HG02943 (cell line): Measurements from ENCODE around the gene CD7.
"Not testable (repeated sequence)": the region's sequence is repeated elsewhere in the genome, so short reads cannot be mapped to it uniquely, and the experiment has no call there.

Source experiments
- ATAC-seq: cut with Tn5 transposase; IDR thresholded peaks from one replicate; pipeline ENCODE4 v1.9.1; 2021; ENCODE audit warnings: mild to moderate bottlenecking, low read depth, moderate library complexity; ENCODE audit not compliant: unreplicated experiment

The CD7 gene

GRCh38 chr17:82347994-82348393 lies 30.6 kb upstream of the CD7 start:
- ATAC-seq, result not testable (repeated sequence)

GRCh38 chr17:82346342-82347300 lies 29.2 kb upstream of the CD7 start:
- no peak for ATAC-seq

GRCh38 chr17:82345151-82345976 lies 28.0 kb upstream of the CD7 start:
- no peak for ATAC-seq

GRCh38 chr17:82344175-82344907 lies 26.9 kb upstream of the CD7 start:
- ATAC-seq, result no peak

GRCh38 chr17:82343560-82343959 lies 26.2 kb upstream of the CD7 start:
- no peak for ATAC-seq

- ATAC-seq, result no peak
Measured at GRCh38 chr17:82342361-82343079, 25.1 kb upstream of the CD7 start.

- ATAC-seq, result no peak
Measured at GRCh38 chr17:82339634-82340580, 22.5 kb upstream of the CD7 start.

- ATAC-seq, result no peak
Measured at GRCh38 chr17:82338858-82339633, 21.6 kb upstream of the CD7 start.

- no peak for ATAC-seq
Measured at GRCh38 chr17:82334622-82335394, 17.4 kb upstream of the CD7 start.

- ATAC-seq, result no peak
Measured at GRCh38 chr17:82334204-82334621, 16.8 kb upstream of the CD7 start.

- ATAC-seq, result no peak
Measured at GRCh38 chr17:82333279-82334171, 16.1 kb upstream of the CD7 start, which contains the start of gene SECTM1. Gene SECTM1 (minus strand): TSS chr17:82333766. CDS start chr17:82327240, 6,526 bp downstream.

GRCh38 chr17:82332669-82333278 lies 15.4 kb upstream of the CD7 start:
- no peak for ATAC-seq

GRCh38 chr17:82331345-82331939 lies 14.0 kb upstream of the CD7 start:
- ATAC-seq, result no peak

GRCh38 chr17:82330322-82331239 lies 13.2 kb upstream of the CD7 start:
- ATAC-seq, result no peak
